ENCODE data around the gene ZSCAN25.
A peak's percentile ranks its signal among the peaks of the same experiment; 100 is the strongest.
"Not testable (repeated sequence)": the region's sequence is repeated elsewhere in the genome, so short reads cannot be mapped to it uniquely, and the experiment has no call there.

Gene ZSCAN25

DNA sequence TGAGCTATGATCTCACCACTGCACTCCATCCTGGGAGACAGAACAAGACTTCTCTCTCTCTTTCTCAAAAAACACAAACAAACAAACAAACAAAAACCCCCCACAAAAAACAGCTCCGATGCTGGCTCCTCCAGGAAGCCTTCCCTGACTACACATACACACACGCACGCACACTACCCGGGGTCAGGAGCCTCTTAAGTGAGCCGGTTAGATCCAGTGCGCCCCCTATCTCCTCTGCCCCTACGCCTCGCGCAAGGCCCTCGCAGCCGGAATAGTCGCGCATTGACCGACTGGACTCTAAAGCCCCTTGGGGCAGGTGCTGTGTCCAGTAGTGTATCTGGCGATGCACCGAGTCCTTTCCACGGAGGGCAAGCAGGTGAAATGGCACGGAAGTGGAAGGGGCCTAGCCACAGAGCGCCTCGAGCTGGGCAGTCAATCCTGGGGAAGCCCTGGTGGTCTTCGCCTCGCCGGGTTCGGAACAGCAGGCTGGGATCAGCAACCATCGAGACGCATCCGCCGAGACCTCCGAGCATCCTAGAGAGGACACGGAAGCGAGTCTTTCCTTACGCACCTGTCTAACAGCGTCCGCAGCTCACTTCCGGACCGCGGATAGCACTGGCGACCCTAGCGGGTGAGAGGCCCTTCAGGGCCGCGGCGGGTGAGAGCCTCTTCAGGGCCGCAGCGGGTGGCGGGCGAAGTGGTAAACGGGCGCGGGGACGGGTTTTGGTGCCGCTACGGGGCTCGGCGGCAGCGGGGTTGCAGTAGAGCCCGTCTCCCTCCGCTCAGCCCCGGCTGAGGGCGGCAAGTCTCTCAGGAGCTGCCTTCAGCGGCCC is at the start of gene ZSCAN25:
Gene ZSCAN25, plus strand, starts transcription at position 588 of the 833 bp plus-strand sequence. CDS start 2,661 bp downstream, outside the sequence.
- H3K27ac ChIP-seq (ENCODE audit: low read depth, low read length), result peak within 1 kb of the TSS; percentile 79; the same call in 1 of the 2 replicates
- peak within 1 kb of the TSS; percentile 73 for H3K4me3 ChIP-seq (ENCODE audit: low read depth, low read length)
- peak within 1 kb of the TSS; percentile 78 for H3K9ac ChIP-seq (ENCODE audit: low read length)
- H3K4me1 ChIP-seq (ENCODE audit: control insufficient read depth, insufficient read depth, low read length), result peaks cover 9% of the 10 kb centered on the region; the same call in 1 of the 2 replicates
- no peaks in the 10 kb centered on the region for H3K27me3 ChIP-seq (ENCODE audit: control insufficient read depth, insufficient read depth, low read length)
- peaks cover 36% of the 10 kb centered on the region for H3K36me3 ChIP-seq (ENCODE audit: control insufficient read depth, insufficient read depth, low read length)
- H3K9me3 ChIP-seq (ENCODE audit: control insufficient read depth, insufficient read depth, low read depth, low read length), result no peaks in the 10 kb centered on the region

DNA sequence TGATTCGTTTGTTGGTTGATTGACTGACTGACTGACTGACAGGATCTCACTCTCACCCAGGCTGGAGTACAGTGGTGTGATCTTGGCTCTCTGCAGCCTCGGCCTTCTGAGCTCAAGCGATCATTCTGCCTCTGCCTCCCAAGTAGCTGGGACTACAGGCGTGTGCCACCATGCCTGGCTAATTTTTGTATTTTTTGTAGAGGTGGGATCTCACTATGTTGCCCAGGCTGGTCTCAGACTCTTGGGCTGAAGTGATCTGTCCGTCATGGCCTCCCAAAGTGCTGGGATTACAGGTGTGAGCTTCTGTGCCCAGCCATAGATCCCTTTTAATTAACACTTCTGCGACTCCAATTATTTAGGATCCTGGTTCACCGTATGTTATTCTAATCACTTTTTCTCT is 48.0 kb upstream of the ZSCAN25 start:
- H3K27me3 ChIP-seq (ENCODE audit: control insufficient read depth, insufficient read depth, low read length); H3K4me3 ChIP-seq (ENCODE audit: low read depth, low read length); H3K9ac ChIP-seq (ENCODE audit: low read length); H3K4me1 ChIP-seq (ENCODE audit: control insufficient read depth, insufficient read depth, low read length); H3K9me3 ChIP-seq (ENCODE audit: control insufficient read depth, insufficient read depth, low read depth, low read length); H3K27ac ChIP-seq (ENCODE audit: low read depth, low read length): not testable (repeated sequence)
- H3K36me3 ChIP-seq (ENCODE audit: control insufficient read depth, insufficient read depth, low read length), result peaks cover 82% of the 10 kb centered on the region

DNA sequence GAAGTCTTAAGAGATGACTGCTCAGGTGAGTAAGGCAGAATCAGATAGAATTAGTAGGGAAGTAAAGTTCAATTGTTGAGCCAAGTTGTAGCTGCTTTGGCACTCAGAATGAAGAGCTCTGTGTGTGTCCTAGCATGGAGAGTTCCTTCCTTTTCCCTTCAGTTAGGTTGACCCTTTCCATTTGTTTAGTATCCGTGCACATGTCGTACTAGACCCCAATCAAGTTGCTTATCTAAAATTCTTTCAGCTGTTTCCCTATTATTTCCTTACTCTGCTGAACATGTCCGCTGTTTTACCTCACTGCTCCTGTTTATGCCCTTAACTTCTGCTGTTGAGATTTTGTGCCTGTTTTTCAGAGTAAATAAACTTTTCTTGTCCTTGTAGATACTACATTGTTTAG is 45.0 kb upstream of the ZSCAN25 start:
- Histone ChIP-seq H3K27me3 (ENCODE audit: control insufficient read depth, insufficient read depth, low read length) (no peaks in the 10 kb centered on the region), H3K36me3 (ENCODE audit: control insufficient read depth, insufficient read depth, low read length) (peaks cover 60% of the 10 kb centered on the region), H3K27ac (ENCODE audit: low read depth, low read length) (no peak overlapping the region), H3K4me3 (ENCODE audit: low read depth, low read length) (no peak overlapping the region), H3K9me3 (ENCODE audit: control insufficient read depth, insufficient read depth, low read depth, low read length) (no peaks in the 10 kb centered on the region), H3K4me1 (ENCODE audit: control insufficient read depth, insufficient read depth, low read length) (peaks cover 7% of the 10 kb centered on the region; the same call in 1 of the 2 replicates), H3K9ac (ENCODE audit: low read length) (no peak overlapping the region)

DNA sequence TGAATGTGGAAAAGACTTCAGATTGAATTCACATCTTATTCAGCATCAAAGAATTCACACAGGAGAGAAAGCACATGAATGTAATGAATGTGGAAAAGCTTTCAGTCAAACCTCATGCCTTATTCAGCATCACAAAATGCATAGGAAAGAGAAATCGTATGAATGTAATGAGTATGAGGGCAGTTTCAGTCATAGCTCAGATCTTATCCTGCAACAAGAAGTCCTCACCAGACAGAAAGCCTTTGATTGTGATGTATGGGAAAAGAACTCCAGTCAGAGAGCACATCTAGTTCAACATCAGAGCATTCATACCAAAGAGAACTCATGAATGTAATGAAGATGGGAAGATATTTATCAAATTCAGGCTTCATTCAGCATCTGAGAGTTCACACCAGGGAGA is 43.5 kb upstream of the ZSCAN25 start:
- no peak overlapping the region for H3K4me3 ChIP-seq (ENCODE audit: low read depth, low read length)
- no peak overlapping the region for H3K9ac ChIP-seq (ENCODE audit: low read length)
- peaks cover 7% of the 10 kb centered on the region; the same call in 1 of the 2 replicates for H3K4me1 ChIP-seq (ENCODE audit: control insufficient read depth, insufficient read depth, low read length)
- no peak overlapping the region for H3K27ac ChIP-seq (ENCODE audit: low read depth, low read length)
- no peaks in the 10 kb centered on the region for H3K9me3 ChIP-seq (ENCODE audit: control insufficient read depth, insufficient read depth, low read depth, low read length)
- H3K36me3 ChIP-seq (ENCODE audit: control insufficient read depth, insufficient read depth, low read length), result peaks cover 56% of the 10 kb centered on the region
- no peaks in the 10 kb centered on the region for H3K27me3 ChIP-seq (ENCODE audit: control insufficient read depth, insufficient read depth, low read length)

DNA sequence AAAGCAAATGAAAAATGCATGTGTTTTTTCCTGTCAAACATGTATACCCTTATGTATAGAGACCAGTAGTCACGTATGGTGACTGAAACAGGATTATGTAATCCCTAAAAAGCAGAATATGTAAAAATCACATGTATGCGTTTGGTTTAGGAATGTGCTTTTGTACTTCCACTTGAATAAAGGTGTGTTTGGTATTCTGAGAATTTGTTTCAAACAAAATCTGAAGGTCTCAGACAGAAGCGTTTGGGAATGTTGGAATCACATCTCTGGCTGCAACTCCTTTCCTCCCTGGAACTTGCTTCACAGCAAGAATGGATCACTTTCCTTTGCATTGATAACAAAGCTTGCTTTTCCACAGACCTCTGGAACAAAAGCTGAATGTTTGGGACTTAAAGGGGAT is 40.5 kb upstream of the ZSCAN25 start:
- H3K4me1 ChIP-seq (ENCODE audit: control insufficient read depth, insufficient read depth, low read length), result peaks cover 13% of the 10 kb centered on the region
- no peaks in the 10 kb centered on the region for H3K27me3 ChIP-seq (ENCODE audit: control insufficient read depth, insufficient read depth, low read length)
- H3K9ac ChIP-seq (ENCODE audit: low read length), result no peak overlapping the region
- peaks cover 32% of the 10 kb centered on the region for H3K36me3 ChIP-seq (ENCODE audit: control insufficient read depth, insufficient read depth, low read length)
- H3K27ac ChIP-seq (ENCODE audit: low read depth, low read length), result no peak overlapping the region
- H3K9me3 ChIP-seq (ENCODE audit: control insufficient read depth, insufficient read depth, low read depth, low read length), result no peaks in the 10 kb centered on the region
- H3K4me3 ChIP-seq (ENCODE audit: low read depth, low read length), result no peak overlapping the region

DNA sequence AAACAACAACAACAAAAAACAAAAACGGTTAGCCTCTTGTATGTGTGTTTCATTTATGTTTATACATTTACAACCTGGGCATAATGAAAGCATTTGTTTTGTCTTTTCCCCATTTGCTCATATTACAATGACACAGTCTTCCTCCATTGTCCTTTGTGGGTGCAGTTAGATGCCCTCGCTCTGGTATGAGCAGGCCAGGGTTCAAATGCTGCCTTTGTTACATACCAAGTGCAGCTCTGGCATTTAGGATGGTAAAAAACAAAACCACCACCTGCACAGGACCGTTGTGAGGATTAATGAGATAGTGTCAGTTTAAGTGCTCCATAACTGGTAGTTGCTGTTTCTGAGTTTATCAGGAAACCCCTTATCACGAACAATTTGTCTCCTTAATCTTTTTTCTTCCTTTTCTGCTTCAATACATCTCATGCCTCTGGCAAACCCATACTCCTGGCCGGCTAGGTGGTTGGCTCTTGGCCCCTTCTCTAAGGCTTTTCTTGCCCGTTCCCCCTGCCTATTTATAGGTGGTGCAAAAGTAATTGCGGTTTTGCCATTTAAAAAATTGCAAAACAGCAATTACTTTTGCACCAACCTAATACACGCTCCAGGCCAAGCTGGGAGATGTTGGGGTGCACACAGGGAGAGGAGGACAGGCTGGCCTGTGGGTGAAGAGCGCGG is 37.3 kb upstream of the ZSCAN25 start:
- Histone ChIP-seq H3K27ac (ENCODE audit: low read depth, low read length) (no peak overlapping the region), H3K4me3 (ENCODE audit: low read depth, low read length) (peak overlapping the region; percentile 59), H3K27me3 (ENCODE audit: control insufficient read depth, insufficient read depth, low read length) (no peaks in the 10 kb centered on the region; the same call in 1 of the 2 replicates), H3K9ac (ENCODE audit: low read length) (peak overlapping the region; percentile 54), H3K4me1 (ENCODE audit: control insufficient read depth, insufficient read depth, low read length) (peaks cover 13% of the 10 kb centered on the region), H3K36me3 (ENCODE audit: control insufficient read depth, insufficient read depth, low read length) (peaks cover 3% of the 10 kb centered on the region; the same call in 1 of the 2 replicates), H3K9me3 (ENCODE audit: control insufficient read depth, insufficient read depth, low read depth, low read length) (no peaks in the 10 kb centered on the region)

DNA sequence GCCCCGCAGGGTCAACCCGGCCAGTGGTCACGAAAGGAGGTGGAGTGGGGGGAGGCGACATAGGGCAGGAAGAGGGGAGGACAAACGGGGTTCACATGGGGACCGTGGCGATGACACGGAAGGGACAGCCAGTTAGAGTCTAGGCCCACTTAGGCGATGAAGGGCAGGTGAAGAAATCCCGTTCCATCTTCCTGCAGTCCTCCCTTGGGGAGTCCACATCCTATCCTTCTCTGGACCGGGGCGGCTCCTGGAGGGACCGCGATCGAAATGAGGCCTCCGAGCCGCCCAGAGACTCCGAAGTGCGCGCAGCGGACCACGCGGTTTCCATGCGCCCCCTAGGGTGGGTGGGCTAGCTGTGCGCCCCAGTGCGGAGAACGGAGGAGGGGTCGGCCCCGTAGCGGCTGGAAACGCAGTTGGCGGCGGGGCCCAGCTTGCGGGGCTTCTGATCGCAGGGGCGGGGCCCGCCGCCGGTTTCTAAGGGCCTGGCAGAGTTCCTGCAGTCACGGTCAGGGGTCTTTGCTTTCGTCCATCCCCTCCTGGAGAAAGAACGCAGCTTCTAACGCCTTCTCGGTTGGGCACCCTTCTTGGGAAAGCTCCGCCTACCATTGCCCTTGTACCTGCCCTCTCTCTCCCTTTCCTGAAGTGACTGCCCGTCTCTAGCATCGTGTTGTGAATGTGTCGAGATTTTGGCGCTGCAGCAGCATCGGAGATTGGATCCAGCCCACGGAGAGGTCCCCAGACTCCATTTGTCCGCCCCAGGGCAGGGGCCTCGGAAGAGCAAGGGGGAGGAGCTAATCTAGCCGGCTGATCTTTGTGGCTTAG is 36.6 kb upstream of the ZSCAN25 start:
- Histone ChIP-seq H3K4me3 (ENCODE audit: low read depth, low read length) (peak overlapping the region; percentile 59), H3K9ac (ENCODE audit: low read length) (peak overlapping the region; percentile 54), H3K4me1 (ENCODE audit: control insufficient read depth, insufficient read depth, low read length) (peaks cover 13% of the 10 kb centered on the region), H3K36me3 (ENCODE audit: control insufficient read depth, insufficient read depth, low read length) (no peaks in the 10 kb centered on the region), H3K27ac (ENCODE audit: low read depth, low read length) (no peak overlapping the region), H3K27me3 (ENCODE audit: control insufficient read depth, insufficient read depth, low read length) (no peaks in the 10 kb centered on the region; the same call in 1 of the 2 replicates), H3K9me3 (ENCODE audit: control insufficient read depth, insufficient read depth, low read depth, low read length) (no peaks in the 10 kb centered on the region)

DNA sequence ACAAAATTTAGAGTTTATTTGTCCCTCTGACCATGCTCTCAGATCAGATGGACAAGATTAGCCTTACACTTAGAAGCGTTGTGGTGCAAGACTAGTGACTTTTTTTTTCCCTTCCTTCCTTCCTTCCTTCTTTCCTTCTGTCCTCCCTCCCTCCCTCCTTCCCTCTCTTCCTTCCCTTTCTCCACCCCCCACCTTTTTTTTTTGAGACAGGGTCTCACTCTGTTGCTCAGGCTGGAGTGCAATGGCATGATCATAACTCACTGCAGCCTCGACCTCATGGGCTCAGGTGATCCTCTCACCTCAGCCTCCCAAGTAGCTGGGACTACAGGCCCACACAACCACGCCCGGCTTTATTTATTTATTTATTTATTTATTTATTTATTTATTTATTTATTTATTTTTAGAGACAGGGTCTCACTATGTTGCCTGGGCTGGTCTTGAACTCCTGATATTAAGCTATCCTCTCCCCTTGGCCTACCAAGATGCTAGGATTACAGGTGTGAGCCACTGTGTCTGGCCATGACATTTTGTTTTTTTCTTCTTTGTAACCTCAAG is 35.9 kb upstream of the ZSCAN25 start:
- not testable (repeated sequence) for H3K27me3 ChIP-seq (ENCODE audit: control insufficient read depth, insufficient read depth, low read length); H3K27ac ChIP-seq (ENCODE audit: low read depth, low read length); H3K36me3 ChIP-seq (ENCODE audit: control insufficient read depth, insufficient read depth, low read length); H3K9me3 ChIP-seq (ENCODE audit: control insufficient read depth, insufficient read depth, low read depth, low read length)
- peaks cover 12% of the 10 kb centered on the region for H3K4me1 ChIP-seq (ENCODE audit: control insufficient read depth, insufficient read depth, low read length)
- H3K4me3 ChIP-seq (ENCODE audit: low read depth, low read length), result peak overlapping the region; percentile 59
- H3K9ac ChIP-seq (ENCODE audit: low read length), result peak overlapping the region; percentile 54

DNA sequence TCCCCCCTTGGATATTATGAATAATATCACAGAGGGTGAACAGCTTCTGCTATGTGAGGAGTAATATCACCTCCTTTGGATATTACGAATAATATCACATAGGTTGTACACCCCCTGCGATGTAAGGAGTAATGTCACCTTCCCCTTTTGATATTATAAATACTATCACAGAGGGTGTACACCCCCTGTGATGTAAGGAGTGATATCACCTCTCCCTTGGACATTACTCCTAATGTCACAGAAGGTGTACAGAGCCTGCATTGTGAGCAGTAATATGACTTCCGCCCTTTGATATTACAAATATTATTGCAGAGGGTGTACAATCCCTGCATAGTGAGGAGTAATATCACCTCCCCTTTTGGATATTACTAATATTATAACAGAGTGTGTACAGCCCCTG is 27.9 kb upstream of the ZSCAN25 start:
- Histone ChIP-seq H3K27ac (ENCODE audit: low read depth, low read length) (no peak overlapping the region), H3K27me3 (ENCODE audit: control insufficient read depth, insufficient read depth, low read length) (no peaks in the 10 kb centered on the region), H3K36me3 (ENCODE audit: control insufficient read depth, insufficient read depth, low read length) (no peaks in the 10 kb centered on the region)

DNA sequence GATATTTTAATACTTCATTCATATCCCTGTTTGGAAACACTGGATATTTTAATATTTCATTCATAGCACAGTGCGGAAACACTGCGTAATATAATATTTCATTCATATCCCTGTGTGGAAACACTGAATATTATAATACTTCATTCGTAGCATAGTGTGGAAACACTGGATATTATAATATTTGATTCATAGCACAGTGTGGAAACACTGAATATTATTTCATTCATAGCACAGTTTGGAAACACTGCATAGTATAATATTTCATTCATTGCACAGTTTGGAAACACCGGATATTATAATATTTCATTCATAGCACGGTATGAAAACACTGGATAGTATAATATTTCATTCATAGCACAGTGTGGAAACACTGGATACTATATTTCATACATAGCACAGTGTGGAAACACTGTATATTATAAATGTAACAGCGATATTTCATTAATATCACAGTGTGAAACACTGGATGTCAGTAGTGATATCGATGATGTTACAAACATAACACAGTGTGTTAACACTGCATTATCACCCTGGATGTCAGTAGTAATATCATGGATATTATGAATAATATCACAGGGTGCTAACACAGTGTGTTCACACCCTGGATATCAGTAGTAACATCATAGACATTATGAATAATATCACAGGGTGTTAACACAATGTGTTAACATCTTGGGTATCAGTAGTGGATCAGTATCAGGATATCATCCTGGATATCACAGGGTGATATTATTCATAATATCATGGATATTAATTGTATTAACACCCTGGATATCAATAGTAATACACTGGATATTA is 21.6 kb upstream of the ZSCAN25 start:
- Histone ChIP-seq H3K36me3 (ENCODE audit: control insufficient read depth, insufficient read depth, low read length) (no peaks in the 10 kb centered on the region), H3K9me3 (ENCODE audit: control insufficient read depth, insufficient read depth, low read depth, low read length) (no peaks in the 10 kb centered on the region; the same call in 1 of the 2 replicates), H3K4me3 (ENCODE audit: low read depth, low read length) (no peak overlapping the region), H3K27me3 (ENCODE audit: control insufficient read depth, insufficient read depth, low read length) (no peaks in the 10 kb centered on the region), H3K9ac (ENCODE audit: low read length) (no peak overlapping the region), H3K4me1 (ENCODE audit: control insufficient read depth, insufficient read depth, low read length) (peaks cover 4% of the 10 kb centered on the region; the same call in 1 of the 2 replicates), H3K27ac (ENCODE audit: low read depth, low read length) (no peak overlapping the region)

More for the DNA sequence above, 27.9 kb upstream of the ZSCAN25 start:
- Histone ChIP-seq H3K9ac (ENCODE audit: low read length) (no peak overlapping the region), H3K4me1 (ENCODE audit: control insufficient read depth, insufficient read depth, low read length) (no peaks in the 10 kb centered on the region), H3K9me3 (ENCODE audit: control insufficient read depth, insufficient read depth, low read depth, low read length) (no peaks in the 10 kb centered on the region), H3K4me3 (ENCODE audit: low read depth, low read length) (no peak overlapping the region)

All from HUES6 (cell line).